Activated T-helper 9 cell treated with anti-CD3 and anti-CD28 coated beads, Interleukin-2, amount 50 U/mL, for 16 hours (primary cell): Measurements from ENCODE around the gene ACSL6.
A peak's percentile ranks its signal among the peaks of the same experiment; 100 is the strongest.

ENCODE experiments used
- DNase-seq: peaks from one replicate; pipeline ENCODE4 v3.0.0-alpha.2; 2020; ENCODE audit warnings: low read depth

The ACSL6 gene, protein sequence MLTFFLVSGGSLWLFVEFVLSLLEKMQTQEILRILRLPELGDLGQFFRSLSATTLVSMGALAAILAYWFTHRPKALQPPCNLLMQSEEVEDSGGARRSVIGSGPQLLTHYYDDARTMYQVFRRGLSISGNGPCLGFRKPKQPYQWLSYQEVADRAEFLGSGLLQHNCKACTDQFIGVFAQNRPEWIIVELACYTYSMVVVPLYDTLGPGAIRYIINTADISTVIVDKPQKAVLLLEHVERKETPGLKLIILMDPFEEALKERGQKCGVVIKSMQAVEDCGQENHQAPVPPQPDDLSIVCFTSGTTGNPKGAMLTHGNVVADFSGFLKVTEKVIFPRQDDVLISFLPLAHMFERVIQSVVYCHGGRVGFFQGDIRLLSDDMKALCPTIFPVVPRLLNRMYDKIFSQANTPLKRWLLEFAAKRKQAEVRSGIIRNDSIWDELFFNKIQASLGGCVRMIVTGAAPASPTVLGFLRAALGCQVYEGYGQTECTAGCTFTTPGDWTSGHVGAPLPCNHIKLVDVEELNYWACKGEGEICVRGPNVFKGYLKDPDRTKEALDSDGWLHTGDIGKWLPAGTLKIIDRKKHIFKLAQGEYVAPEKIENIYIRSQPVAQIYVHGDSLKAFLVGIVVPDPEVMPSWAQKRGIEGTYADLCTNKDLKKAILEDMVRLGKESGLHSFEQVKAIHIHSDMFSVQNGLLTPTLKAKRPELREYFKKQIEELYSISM

DNA sequence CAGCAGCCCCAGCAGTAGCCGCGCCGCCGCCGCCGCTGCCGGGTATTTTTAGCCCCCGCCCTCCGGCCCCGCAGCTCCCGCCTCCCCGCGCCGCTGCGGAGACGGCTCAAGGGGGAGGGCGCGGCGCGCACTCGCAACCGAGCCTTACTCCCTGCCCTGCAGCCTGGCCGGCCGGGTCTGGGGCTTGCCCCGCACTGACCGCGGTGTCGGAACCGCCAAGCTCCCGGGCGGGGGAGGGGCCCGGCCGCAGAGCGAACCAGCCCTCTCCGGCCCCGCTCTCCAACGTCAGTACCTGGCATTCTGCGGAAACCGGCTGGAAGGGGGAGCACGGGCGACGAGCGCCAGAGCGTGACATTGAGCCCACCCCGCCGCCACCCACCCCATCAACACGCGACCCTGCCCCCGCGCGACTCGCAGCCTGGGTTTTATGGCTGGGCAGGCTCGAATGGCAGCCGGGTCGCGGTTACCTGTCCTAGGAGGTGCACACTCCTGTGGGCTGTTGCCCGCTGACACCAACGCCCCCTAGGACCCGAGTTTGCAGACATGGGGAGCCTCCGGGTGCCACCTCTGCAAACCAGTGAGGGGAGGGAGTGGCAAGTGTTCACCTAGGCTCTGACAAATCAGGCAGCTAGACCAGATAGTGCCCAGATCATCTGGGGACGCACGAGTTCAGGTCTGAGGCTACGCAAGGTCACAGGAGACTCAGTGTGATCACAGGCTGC lies at the start of gene ACSL6:
TSS of gene ACSL6 (minus strand) at position 37 of the 722 bp plus-strand sequence. CDS start 105 bp downstream, outside the sequence.
- peak; percentile 37 for DNase-seq

DNA sequence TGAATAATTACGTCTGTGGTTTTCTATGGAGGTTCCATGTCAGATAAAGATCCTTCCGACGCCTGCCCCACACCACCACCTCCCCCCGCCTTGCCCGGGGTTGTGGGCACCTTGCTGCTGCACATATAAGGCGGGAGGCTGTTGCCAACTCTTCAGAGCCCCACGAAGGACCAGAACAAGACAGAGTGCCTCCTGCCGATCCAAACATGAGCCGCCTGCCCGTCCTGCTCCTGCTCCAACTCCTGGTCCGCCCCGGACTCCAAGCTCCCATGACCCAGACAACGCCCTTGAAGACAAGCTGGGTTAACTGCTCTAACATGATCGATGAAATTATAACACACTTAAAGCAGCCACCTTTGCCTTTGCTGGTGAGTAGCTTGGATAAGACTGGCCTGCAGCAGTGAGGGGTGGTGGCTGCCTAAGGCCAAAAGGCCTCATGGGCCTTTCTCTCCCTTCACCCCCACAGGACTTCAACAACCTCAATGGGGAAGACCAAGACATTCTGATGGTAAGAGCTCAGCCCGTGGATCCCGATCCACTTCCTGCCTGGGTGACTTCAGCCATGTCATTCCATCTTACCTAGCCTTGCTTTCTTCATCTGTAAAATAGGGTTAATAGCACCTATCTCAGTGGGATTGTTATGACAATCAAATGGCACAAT lies 49.2 kb upstream of the ACSL6 start, which contains the start of gene IL3:
TSS of gene IL3 (plus strand) at position 155 of the 661 bp plus-strand sequence. CDS start at position 207, 52 bp downstream.
- no peak for DNase-seq

DNA sequence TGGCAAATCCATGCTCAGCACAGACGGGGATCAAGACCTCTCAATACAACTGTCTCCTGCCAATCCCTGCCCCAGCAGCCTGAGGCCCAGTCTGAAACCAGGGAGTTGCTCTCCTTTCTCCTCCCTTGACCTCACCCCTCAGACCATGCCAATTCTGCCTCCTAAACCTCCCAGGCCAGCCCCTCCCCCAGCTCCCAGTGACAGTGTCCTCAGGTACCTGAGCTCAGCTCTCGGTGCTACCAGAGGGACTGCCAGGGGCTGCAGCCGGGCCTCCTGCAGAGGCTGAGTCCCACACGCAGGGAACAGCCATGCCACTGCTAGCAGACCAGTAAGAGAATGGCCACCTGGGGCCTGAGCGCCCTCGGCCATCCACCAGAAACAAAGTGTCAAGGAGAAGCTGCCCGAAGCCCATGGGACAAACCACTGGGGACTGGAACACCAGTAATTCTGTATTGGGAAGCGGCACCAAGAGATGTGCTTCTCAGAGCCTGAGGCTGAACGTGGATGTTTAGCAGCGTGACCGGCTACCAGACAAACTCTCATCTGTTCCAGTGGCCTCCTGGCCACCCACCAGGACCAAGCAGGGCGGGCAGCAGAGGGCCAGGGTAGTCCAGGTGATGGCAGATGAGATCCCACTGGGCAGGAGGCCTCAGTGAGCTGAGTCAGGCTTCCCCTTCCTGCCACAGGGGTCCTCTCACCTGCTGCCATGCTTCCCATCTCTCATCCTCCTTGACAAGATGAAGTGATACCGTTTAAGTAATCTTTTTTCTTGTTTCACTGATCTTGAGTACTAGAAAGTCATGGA lies 48.4 kb upstream of the ACSL6 start:
- DNase-seq, result no peak

DNA sequence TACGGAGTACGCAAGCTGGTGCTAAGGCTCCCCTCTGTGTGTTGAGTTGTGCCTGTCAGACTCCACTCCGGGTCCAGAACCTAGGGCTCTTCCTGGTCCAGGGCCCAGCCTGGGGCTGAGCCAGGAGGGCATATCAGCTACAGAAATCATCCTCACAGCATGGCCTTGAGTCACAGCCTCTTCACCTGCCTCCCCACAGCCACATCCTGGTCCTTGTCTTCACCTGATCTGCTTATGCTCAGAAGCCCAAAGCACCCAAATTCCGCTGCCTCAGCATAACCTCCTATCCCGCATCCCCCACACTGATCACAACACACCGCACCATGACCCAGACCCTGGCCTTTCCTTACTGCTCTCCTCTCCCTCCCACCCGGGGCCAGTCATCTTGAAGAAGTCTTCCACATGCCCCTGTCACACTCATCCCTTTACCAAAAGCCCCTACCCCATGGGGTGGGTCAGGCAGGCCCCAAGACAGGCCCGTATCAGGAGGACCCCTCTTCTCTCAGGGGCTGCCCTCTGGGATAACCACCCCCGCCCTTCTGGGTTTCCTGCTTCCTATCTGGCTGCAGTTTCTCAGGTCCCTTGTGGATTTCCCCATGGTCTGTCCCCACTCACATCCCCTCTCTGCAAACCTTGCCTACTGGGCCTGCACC lies 47.7 kb upstream of the ACSL6 start:
- DNase-seq, result no peak

DNA sequence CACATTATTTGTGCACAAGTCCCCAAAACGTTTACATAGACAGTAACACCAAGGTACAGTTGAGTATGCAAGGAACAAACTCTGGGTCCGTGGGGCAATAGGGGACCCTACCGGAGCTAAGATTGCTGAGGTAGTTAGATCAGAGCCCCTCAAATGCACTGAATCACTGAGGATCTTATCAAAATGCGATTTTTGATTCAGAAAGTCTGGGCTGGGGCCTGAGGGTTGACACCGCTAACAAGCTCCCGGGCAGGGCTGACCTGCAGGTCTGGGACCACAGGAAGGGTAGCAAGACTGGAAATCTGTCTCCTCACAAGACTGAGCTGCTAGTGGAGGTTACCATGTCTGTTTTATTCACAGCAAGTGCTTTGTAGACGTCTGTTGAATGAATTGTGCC lies 47.2 kb upstream of the ACSL6 start:
- DNase-seq, result no peak

DNA sequence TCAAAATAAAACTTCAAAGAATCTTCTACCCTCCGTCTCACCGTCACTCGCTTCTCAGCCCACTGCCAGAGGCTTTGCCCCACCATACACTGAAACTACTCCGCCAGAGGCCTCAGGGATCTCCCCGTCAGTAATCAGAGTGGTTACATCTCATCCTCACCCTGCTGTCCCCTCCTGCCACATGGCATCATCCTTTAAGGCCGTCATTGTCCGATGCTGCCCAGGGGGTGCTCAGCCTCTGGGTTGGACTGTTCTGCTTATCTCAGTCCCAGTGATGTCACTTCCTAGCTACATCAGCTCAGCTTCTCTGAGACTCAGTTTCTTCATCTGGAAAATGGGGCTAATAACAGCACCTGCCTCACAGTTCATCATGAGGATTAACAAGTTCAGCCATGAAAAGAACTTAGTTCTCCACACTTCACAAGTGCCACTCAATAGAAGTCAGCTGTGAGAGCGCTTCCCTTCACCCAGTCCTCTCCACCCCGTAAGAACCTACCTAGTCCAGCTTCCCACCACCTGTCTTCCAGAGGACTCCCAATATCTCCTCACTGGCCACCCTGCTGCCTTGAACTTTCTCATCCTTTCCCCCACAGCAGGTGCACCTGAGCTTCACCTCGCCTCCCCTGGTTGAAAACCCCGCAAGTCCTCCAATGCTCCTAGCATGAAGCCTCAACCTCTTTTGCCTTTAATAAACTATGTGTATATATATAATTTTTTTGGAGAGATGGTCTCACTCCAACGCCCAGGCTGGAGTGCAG lies 46.2 kb upstream of the ACSL6 start:
- DNase-seq, result no peak

DNA sequence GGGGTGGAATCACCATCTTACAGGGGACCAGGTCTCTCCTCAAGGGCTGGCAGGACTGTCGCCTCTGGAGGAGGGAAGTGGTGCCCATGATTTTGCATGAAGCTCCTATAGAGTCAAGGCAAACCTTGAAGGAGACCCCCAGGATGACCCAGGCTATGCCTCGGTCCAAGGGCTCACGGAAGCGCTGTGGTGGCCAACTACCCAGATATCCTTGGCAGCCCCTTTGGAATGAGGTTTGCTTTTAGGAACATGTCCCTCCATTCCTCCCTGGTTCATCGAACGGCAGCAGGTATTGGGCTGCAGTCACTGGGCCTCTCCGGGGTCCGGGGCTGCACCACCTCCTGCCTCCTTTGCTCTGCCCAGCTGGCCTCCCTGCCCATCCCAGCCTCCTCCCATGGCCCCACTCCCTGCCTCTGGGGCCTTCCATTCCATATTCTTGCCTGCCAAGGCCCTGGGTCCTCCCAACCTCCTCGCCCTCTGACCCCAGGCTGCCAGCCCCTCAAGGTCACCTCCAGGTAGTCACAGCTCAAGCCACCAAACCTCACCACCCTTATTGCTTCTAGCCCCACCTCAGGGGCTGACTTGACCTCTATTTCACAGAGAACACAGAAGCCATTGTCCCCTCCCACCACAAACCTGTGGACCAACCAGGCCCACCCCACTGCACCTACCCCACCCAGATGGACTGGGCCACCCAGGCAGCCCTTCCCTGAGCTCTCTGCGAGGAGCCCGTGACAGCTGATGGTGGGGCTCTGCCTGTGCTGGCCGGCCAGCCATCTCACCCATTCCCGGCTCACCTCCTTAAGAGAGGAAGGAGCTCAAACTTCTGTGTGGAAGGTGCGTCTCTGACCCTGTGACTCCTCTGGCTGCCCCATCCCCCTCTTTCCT lies 45.4 kb upstream of the ACSL6 start:
- no peak for DNase-seq

DNA sequence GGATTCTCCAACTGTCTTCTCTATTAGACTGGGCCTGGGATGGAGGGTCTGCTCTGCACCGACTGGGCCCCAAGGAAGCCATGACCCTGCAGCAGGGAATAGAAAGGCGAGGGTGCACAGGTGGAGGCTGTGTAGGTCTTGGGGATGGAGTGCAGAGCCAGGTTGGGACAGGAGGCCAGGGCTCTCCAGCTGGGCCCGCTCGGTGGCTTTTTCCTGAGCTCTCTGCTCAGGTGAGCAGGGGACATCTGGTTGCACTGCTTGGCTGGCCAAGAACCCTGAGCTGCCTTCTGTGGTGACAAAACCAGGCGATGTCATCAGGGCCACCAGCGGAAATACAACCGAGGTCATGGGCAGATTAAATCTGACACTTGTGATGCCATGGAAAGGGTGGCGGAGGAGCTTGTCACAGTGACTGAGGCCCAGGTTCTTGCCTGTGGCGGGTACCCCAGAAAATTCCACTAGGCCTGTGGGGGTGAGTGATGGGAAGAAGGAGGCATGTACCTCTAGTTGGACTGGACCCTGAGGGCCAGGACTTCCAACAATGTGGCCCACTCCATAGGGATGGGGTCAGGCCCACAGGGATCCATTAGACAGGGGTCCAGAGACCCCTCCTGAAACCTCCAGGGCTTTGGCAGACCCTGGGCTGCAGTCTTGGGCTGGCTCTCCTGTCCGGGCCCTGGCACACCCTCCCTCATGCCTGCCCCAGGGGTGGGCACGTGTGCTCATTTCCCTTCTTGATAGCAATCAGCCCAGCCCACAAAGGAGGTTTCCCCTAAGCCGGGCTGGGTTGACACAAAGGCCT lies 44.6 kb upstream of the ACSL6 start:
- no peak for DNase-seq

DNA sequence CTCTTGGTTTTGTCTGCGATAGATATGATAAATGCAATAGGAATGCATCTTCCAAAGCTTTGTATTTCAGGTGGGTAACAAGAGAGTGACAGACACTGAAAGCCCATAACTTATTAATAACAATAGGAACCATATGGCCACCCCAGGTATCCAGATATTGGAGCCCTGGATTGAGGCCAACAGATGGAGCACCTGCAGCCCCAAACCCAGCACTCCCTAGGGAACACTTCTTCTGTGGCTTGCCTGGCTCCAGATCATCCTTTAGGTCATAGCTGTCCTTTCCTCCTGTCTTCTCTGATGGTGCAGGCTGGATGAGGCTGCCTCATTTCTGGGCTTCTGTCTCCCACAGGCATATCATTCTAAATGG lies 44.0 kb upstream of the ACSL6 start:
- no peak for DNase-seq

DNA sequence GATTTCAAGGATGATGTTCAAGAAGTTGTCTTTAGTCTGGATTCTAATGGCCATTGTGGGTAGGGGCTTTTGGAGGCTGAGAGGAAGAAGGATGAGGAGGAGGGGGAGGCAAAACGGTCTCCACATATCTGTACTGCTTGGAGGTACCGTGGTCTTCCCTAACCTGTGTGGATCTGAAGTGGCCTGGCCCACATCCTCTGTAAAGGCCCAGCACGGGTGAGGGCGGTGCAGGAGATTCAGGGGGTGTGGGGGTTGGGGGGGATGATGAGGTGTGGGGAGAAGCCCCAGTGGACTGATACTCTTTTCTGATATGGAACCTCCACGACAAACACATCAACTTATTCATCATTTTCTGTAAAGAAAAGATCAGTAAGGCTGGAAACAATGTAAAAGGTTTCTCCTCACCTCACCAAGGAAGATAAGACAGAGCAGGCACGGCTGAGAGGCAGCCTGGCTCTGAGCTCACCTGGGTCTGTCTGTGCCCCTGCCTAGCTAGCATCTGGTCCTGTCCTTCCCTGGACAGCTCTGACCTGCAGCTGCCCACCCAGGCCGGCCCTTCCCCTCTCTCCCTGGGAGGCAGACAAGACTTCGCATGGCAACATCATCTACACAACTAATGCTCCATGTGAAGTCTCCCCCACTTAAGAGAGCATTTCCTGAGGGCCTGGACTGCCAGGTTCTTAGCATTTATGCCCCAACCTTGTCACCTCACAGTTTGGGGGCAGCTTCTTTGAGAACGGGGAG lies 43.4 kb upstream of the ACSL6 start:
- DNase-seq, result no peak

DNA sequence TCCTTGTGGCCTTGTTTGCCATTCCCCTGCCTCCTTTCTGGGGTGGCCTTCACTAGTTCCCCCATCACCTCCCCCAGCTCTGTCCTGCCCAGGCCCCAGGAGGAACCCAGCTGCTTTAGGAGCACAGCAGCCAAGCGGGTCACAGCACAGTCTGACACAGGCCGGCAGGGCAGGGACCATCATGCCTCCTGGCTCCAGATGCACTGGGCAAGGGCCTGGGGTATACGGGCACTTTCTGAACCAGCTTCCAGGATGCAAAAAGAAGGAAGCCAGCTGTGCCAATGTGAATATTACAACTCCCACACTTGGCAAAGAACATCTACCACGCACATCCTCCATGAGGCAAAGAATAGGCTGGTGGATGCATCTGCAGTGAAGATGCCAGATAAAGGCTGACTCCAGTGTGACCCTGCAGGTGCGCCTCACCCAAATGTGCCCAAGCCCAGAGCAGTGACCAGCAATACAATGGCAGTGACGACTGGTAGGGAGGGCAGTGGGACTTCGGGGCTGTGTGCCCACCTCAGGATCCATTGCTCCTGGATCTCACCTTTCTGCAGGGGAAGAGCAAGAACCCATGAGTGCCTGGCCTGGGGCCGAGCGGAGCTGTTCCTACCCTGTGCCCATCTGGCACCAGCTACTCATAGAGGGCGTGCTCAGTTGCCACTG lies 42.7 kb upstream of the ACSL6 start:
- DNase-seq, result no peak

DNA sequence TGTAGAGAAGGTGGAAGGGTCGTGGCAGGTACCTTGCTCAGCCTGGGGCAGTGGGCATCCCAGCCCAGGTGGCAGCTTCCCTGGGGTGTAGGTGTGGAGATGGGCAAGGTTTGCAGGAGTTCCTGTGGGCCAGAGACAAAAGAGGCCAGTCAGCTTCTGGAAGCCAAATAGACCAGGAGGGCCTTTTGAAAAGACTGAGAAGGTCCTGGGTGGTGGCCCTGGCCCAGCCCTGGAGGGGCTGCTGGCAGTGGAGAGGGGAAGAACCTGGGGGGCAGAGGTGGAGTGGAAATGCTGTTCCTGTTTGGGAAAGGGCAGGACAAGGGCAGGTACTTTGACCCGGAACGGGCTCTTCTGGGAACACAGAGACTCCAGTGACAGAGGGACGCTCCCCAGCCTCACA lies 42.0 kb upstream of the ACSL6 start:
- DNase-seq, result no peak

DNA sequence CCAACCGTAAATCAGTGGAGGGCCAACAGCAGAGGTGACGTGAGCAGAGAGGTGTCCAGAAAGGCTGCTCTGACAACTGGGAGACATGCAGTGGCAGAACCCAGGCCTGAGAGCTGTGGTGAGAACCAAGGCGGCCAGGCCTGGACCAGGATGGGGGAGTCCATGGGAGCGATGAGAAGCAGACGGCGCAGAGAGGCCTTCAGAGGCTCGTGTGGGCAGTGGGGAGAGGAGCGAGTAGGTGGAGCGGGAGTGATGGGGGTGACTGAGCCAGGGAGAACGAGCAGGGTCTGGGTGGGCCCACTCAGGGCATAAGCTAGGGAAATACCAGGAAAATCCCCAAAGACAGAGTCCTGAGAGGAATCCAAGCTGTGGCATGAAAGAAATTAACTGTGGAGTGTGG lies 41.1 kb upstream of the ACSL6 start:
- DNase-seq, result no peak

DNA sequence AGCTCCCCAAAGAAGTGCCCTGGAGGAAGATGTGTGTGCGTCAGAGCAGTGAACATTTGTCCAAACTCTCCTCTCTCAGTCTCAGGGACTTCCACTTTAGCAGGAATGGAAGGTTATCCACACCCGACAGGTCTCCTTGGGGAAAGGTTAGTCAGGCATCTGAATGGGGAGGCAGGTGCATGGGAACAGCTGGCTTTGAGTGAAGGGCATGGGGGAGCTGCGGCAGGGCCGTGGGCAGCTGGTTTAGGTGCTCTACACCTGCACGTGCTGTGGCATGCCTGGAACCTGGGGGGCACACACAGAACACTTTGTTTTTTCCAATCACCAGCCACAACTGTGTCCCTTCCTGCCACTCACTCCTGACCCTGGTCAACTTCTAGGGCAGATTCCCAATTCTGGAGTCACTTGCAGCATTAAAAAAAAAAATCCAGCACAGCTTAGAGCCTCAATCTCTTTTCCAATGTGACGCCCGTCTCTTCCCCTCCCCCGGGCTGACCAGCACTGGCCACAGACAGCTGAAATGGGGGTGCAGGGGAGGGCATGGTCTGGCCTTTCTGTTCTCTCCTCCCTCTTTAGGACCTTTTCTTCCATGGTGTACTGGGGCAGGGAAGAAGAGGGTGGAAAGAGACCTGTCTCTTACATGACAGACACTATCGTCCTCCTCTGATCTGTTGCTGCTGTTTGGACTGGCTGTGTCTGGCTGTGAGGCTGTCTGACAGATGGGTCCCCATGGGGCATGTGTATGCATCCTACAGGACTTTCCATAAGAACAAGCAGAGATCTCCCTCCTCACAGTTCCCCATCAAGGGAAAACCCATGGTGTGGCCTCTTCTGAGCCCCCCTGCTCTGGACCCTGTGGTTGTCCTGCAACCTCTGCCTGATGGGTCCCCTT lies 39.4 kb upstream of the ACSL6 start:
- no peak for DNase-seq

DNA sequence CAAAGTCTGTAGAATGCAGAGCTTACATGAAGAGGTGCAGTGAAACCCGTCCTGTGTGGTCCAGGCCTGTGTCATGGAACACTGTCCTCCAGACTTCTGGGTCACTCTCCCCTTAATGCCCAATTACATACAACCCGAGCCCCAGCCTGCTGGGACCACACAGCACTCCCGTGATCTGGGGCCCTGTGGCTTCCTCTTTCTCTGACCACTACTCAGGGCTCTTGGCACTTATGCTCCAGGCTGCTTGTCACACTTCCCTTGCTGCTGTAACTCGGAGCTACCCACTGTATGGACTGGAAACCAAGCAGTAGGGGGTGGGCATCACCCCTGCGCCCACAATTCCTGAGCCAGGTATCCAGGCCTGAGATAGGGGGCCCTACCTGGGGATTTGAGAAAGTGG lies 38.7 kb upstream of the ACSL6 start:
- no peak for DNase-seq

DNA sequence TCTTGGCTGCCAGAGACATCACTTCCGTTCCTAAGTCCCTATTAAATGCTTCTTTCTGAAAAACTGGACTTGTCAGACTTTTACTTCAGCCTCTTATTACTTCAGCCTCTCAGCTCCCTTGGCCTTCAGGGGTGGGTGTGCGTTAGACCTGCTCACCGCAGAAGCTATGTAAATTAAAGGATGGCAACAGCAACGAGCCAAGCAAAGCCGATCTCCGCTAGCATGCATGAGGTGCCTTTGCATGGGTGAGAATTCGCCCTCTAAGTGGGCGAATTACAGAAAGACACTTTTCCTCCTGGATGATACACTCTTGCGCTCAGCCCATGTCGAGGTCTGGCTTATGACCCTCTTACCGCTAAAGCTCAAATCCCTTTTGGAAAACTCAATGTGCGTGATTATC lies 38.1 kb upstream of the ACSL6 start:
- no peak for DNase-seq
